Cerebellar nuclear complex (tissue), 1 donor: Measurements from ENCODE around the gene MLXIPL.
"Not testable (repeated sequence)": the region's sequence is repeated elsewhere in the genome, so short reads cannot be mapped to it uniquely, and the experiment has no call there.

Source experiments
- DNase-seq, 2 experiments: peaks; one replicate each; lab custom pipeline; 2025; lab: John Stamatoyannopoulos, UW

Gene MLXIPL

GRCh38 chr7:73623798-73624668, at the start of gene MLXIPL:
MLXIPL (minus strand) TSS chr7:73624522; CDS start chr7:73624492, 30 bp downstream.
- DNase-seq = peak; percentile 56 to 66

- DNase-seq = no peak
Observed at GRCh38 chr7:73671857-73672445, 47.6 kb upstream of the MLXIPL start.

- no peak for DNase-seq
Observed at GRCh38 chr7:73671322-73671661, 47.0 kb upstream of the MLXIPL start.

GRCh38 chr7:73669858-73670385, 45.6 kb upstream of the MLXIPL start:
- DNase-seq = no peak

GRCh38 chr7:73669288-73669701, 45.0 kb upstream of the MLXIPL start:
- DNase-seq = no peak

- no peak for DNase-seq
Observed at GRCh38 chr7:73668886-73669230, 44.5 kb upstream of the MLXIPL start.

GRCh38 chr7:73668103-73668885, 44.0 kb upstream of the MLXIPL start:
- DNase-seq = no peak

- peak in 1 of 2 experiments; percentile 11 for DNase-seq
Observed at GRCh38 chr7:73667344-73668102, 43.2 kb upstream of the MLXIPL start, which contains the start of gene VPS37D. VPS37D (plus strand) TSS chr7:73667831; CDS start chr7:73667959, 128 bp downstream.

GRCh38 chr7:73663033-73663432, 38.7 kb upstream of the MLXIPL start:
- DNase-seq = no peak

- not testable (repeated sequence) for DNase-seq
Observed at GRCh38 chr7:73660594-73660993, 36.3 kb upstream of the MLXIPL start.

GRCh38 chr7:73659983-73660382, 35.7 kb upstream of the MLXIPL start:
- no peak for DNase-seq

GRCh38 chr7:73655309-73655708, 31.0 kb upstream of the MLXIPL start:
- not testable (repeated sequence) for DNase-seq

- DNase-seq = no peak
Observed at GRCh38 chr7:73652541-73652949, 28.2 kb upstream of the MLXIPL start.

- no peak for DNase-seq
Observed at GRCh38 chr7:73650524-73650923, 26.2 kb upstream of the MLXIPL start.

GRCh38 chr7:73649576-73649975, 25.3 kb upstream of the MLXIPL start:
- DNase-seq = no peak

- no peak for DNase-seq
Observed at GRCh38 chr7:73648593-73649332, 24.4 kb upstream of the MLXIPL start.

GRCh38 chr7:73647725-73648592, 23.6 kb upstream of the MLXIPL start:
- no peak for DNase-seq

- no peak for DNase-seq
Observed at GRCh38 chr7:73646785-73647724, 22.7 kb upstream of the MLXIPL start.
